Thoracic aorta (tissue), 2 donors: ENCODE results near the gene DCDC2C. TPM values are rescaled to one million over a fixed set of nuclear protein-coding genes. Genes with fewer than 3 reads are reported as not detected.

Source experiments
- ATAC-seq: fragments of 150-250 bp; one replicate; pipeline ENCODE4 v1.8.0; 2017; ENCODE audit warnings: low read depth; ENCODE audit not compliant: insufficient number of reproducible peaks, low FRiP score
- DNase-seq: peaks from one replicate; pipeline ENCODE4 v3.0.0-alpha.2; 2020; ENCODE audit warnings: low spot score
- H3K27ac ChIP-seq, 2 donors: fragments of 200-600 bp; sonication (generic); 1 replicate in 1 of 2; 2 replicates in 1 of 2; pipeline ENCODE4 v1.5.1; 2016; ENCODE audit warnings: mild to moderate bottlenecking in 2 of 2, moderate library complexity in 2 of 2
- H3K27me3 ChIP-seq: fragments of 200-600 bp; sonication (generic); replicated peaks from 2 replicates; pipeline ENCODE4 v1.6.0; 2016; ENCODE audit warnings: mild to moderate bottlenecking; ENCODE audit not compliant: insufficient read depth
- H3K36me3 ChIP-seq: fragments of 200-600 bp; sonication (generic); one replicate; pipeline ENCODE4 v1.5.1; 2016
- H3K4me1 ChIP-seq, 2 donors: fragments of 200-600 bp; sonication (generic); 1 replicate in 1 of 2; 2 replicates in 1 of 2; pipeline versions ENCODE4 v1.5.1 to v1.6.0; 2016; ENCODE audit warnings: low read depth in 2 of 2, mild to moderate bottlenecking in 1 of 2; ENCODE audit not compliant: control insufficient read depth in 1 of 2
- H3K4me3 ChIP-seq: fragments of 200-600 bp; sonication (generic); 2 replicates; pipeline ENCODE4 v1.5.1; 2016; ENCODE audit warnings: mild to moderate bottlenecking
- H3K9me3 ChIP-seq: fragments of 200-600 bp; sonication (generic); 2 replicates; pipeline ENCODE4 v1.5.1; 2016
- CTCF ChIP-seq: fragments of 200-600 bp; sonication (generic); IDR thresholded peaks from one replicate; pipeline ENCODE4 v1.5.1; 2019; ENCODE audit warnings: antibody characterized with exemption
- total RNA-seq, 2 donors: library from RNA; depleted of rRNA; stranded (reverse); fragments of >200 nt; gene quantifications; one replicate each; pipeline versions ENCODE4 v1.1.0 to v1.2.3, GENCODE V29; 2016

Gene DCDC2C
- total RNA-seq, 2 donors from 2014 or later: 6.6 to 13.1 TPM

- no peak for DNase-seq
- no peak for TF ChIP-seq CTCF
- Histone ChIP-seq H3K27me3 (no peaks in the 10 kb centered on the region), H3K36me3 (no peaks in the 10 kb centered on the region), H3K4me1 (peaks cover 0 to 9% of the 10 kb centered on the region in 2 donors), H3K4me3 (no peak overlapping the region), H3K27ac (no peak overlapping the region), H3K9me3 (no peaks in the 10 kb centered on the region)
- ATAC-seq: no peak
Measured at GRCh38 chr2:3726511-3726910, 23.1 kb downstream of the DCDC2C start.

GRCh38 chr2:3727397-3728045 is 24.1 kb downstream of the DCDC2C start:
- no peak overlapping the region for H3K27ac ChIP-seq

GRCh38 chr2:3728104-3729054 is 25.0 kb downstream of the DCDC2C start:
- DNase-seq: no peak
- peak; percentile 64 for TF ChIP-seq CTCF
- no peaks in the 10 kb centered on the region for H3K36me3 ChIP-seq
- no peaks in the 10 kb centered on the region for H3K9me3 ChIP-seq
- peaks cover 0 to 9% of the 10 kb centered on the region in 2 donors for H3K4me1 ChIP-seq
- ATAC-seq: no peak
- no peak overlapping the region for H3K27ac ChIP-seq
- H3K4me3 ChIP-seq: peak overlapping the region; percentile 38
- no peaks in the 10 kb centered on the region for H3K27me3 ChIP-seq

More at GRCh38 chr2:3727397-3728045, 24.1 kb downstream of the DCDC2C start:
- DNase-seq: no peak
- TF ChIP-seq CTCF: no peak
- Histone ChIP-seq H3K4me1 (peaks cover 0 to 9% of the 10 kb centered on the region in 2 donors), H3K9me3 (no peaks in the 10 kb centered on the region), H3K36me3 (no peaks in the 10 kb centered on the region), H3K27me3 (no peaks in the 10 kb centered on the region), H3K4me3 (peak overlapping the region; percentile 38)
- no peak for ATAC-seq

- no peak overlapping the region for H3K27ac ChIP-seq
- no peaks in the 10 kb centered on the region for H3K9me3 ChIP-seq
- no peak overlapping the region for H3K4me3 ChIP-seq
- no peaks in the 10 kb centered on the region for H3K36me3 ChIP-seq
- H3K27me3 ChIP-seq: no peaks in the 10 kb centered on the region
- peaks cover 0 to 9% of the 10 kb centered on the region in 2 donors for H3K4me1 ChIP-seq
- DNase-seq (no peak), ATAC-seq (no peak)
- no peak for TF ChIP-seq CTCF
Measured at GRCh38 chr2:3729055-3729448, 25.7 kb downstream of the DCDC2C start.

GRCh38 chr2:3729786-3730185 is 26.4 kb downstream of the DCDC2C start:
- H3K4me1 ChIP-seq: peaks cover 0 to 9% of the 10 kb centered on the region in 2 donors
- ATAC-seq: no peak
- DNase-seq: no peak
- H3K27me3 ChIP-seq: no peaks in the 10 kb centered on the region
- no peaks in the 10 kb centered on the region for H3K36me3 ChIP-seq
- no peaks in the 10 kb centered on the region for H3K9me3 ChIP-seq
- TF ChIP-seq CTCF: no peak
- H3K27ac ChIP-seq: no peak overlapping the region
- no peak overlapping the region for H3K4me3 ChIP-seq
